GM12891 (cell line): ENCODE results near the gene B3GALT2.

Source experiments
- PAX5 ChIP-seq: IDR thresholded peaks from 2 replicates; pipeline ENCODE4 v1.6.1; 2011; ENCODE audit warnings: low read length, moderate library complexity, mild to moderate bottlenecking; ENCODE audit not compliant: insufficient read depth, severe bottlenecking
- POLR2A ChIP-seq: IDR thresholded peaks from 2 replicates; pipeline ENCODE4 v1.6.1; 2011; ENCODE audit warnings: low read depth, low read length, control low read depth
- POLR2AphosphoS5 ChIP-seq: IDR thresholded peaks from 2 replicates; pipeline ENCODE4 v1.6.1; 2011; ENCODE audit warnings: low read depth, low read length, control low read depth
- POU2F2 ChIP-seq: IDR thresholded peaks from 2 replicates; pipeline ENCODE4 v1.6.1; 2011; ENCODE audit warnings: low read depth, mild to moderate bottlenecking, control low read depth, low read length, moderate library complexity
- SPI1 ChIP-seq: IDR thresholded peaks from 2 replicates; pipeline ENCODE4 v1.6.1; 2011; ENCODE audit warnings: low read depth, low read length, control low read depth
- TAF1 ChIP-seq: IDR thresholded peaks from 2 replicates; pipeline ENCODE4 v1.6.1; 2011; ENCODE audit warnings: low read depth, low read length, control low read depth

GRCh38 chr1:193221651-193222050 is 35.2 kb upstream of the B3GALT2 start:
- TF ChIP-seq SPI1 (no peak), POLR2AphosphoS5 (no peak), POLR2A (no peak), TAF1 (no peak), POU2F2 (no peak), PAX5 (no peak)
